Measurements from ENCODE around the gene CFH.
"Not testable (repeated sequence)": the region's sequence is repeated elsewhere in the genome, so short reads cannot be mapped to it uniquely, and the experiment has no call there.

Gene CFH

DNA sequence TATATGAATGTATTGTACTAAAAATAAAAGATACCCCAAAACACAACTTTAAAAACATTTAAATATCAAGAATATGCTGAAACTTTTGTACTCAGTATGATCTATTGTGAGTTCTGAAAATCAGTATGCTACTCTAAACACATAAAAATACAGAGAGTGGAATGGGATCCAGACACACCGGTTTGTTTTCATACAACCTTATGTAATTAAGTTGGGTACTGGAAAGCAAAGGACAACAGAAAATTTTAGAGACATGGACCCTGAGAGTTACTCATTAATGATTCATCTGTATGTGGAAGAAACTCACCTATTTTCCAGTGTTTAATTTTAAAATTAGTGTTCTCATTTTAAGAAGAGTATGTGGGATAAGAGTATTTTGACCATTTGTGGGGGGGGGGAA, 121.9 kb downstream of the CFH start:
- no peak for DNase-seq

DNA sequence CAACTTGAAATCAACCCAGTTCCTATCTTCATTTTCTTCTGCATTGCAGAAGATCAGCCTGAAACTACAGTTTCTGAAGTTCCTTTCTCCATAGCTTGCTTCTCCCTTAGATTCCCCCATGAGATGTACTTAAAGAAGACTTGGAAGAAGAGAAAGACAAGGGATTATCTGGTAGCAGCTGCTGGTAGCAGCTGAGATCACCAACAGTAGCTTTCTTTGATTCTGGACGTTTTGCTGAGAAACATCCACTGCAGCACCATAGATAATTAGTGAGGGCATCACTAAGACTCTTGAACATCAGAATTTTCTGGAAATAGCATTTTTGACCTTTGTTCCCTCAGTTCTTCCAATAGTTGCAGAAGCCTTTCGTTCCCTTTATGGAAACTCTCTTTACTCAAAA, 122.3 kb downstream of the CFH start:
- no peak for DNase-seq

DNA sequence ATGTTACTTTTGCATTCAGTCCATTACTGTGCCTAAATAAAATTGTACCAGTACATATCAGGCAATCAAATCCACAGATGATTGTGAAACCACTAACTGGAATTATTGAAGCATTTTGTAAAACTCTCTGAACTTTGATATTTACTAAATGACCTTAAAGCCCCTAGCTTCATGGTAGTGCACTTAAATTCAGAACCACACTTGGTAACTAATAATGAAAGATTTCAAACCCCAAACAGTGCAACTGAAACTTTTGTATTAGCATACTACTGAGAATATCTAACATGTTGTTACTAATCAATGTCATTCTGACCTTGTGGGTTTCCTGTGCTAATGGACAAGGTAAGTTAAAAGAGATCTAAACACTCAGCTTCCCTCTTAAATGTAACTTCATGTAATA, 122.8 kb downstream of the CFH start, which contains the start of gene CFHR3:
Gene CFHR3, plus strand, starts transcription at position 238 of the 400 bp plus-strand sequence. Its CDS starts 47 bp downstream, at position 285.
- no peak for DNase-seq

GRCh38 chr1:196777603-196778002, 125.8 kb downstream of the CFH start:
- DNase-seq, result no peak

GRCh38 chr1:196779093-196779492, 127.2 kb downstream of the CFH start:
- DNase-seq, result no peak

DNA sequence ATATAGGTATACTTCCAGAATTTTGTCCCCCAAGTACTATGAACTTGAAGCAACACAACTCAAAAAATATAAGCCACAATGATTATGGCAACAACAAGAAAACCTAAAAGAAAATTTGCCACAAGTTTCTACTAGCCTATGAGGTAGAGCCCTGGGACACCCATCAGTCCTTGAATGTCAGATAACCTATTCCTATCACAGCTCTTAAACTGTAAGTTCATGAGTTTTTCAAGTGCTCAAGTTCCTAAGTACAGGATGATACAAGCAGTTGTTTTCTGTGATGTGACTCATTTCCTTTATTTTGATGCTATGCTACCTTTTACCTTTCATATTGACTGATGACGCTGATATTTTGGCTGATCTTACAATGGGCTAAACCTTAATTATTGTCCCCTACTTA, 139.4 kb downstream of the CFH start:
- not testable (repeated sequence) for DNase-seq

- DNase-seq, result not testable (repeated sequence)
Measured at GRCh38 chr1:196794103-196794502, 142.3 kb downstream of the CFH start.
